Heart right ventricle (tissue), 16 donors: ENCODE measurements around the gene SH3TC1. TPM values are rescaled to one million over a fixed set of nuclear protein-coding genes. Genes with fewer than 3 reads are reported as not detected.

Experiments
- ATAC-seq, 8 donors: fragments of 200-7000 bp; cut with Tn5 transposase; one replicate each; pipeline ENCODE4 v1.9.1; 2020; ENCODE audit warnings: mild to moderate bottlenecking in 8 of 8, moderate library complexity in 8 of 8, moderate number of reproducible peaks in 1 of 8
- DNase-seq, 2 donors: peaks; one replicate each; pipeline ENCODE4 v3.0.0-alpha.2; 2020
- H3K27ac ChIP-seq, 10 donors: fragments of 200-600 bp; sonication (generic) in 2 of 10; one replicate each; pipeline versions ENCODE4 v1.5.0 to v1.8.0; 2020 to 2022; ENCODE audit warnings: mild to moderate bottlenecking in 3 of 10
- H3K27me3 ChIP-seq, 7 donors: fragments of 200-600 bp; one replicate each; pipeline ENCODE4 v1.8.0; 2021 to 2022; ENCODE audit warnings: mild to moderate bottlenecking in 2 of 7
- H3K36me3 ChIP-seq, 9 donors: fragments of 200-600 bp; sonication (generic) in 1 of 9; one replicate each; pipeline versions ENCODE4 v1.5.0 to v1.8.0; 2020 to 2022; ENCODE audit warnings: mild to moderate bottlenecking in 2 of 9
- H3K4me1 ChIP-seq, 9 donors: fragments of 200-600 bp; sonication (generic) in 1 of 9; one replicate each; pipeline versions ENCODE4 v1.5.0 to v1.8.0; 2020 to 2022; ENCODE audit warnings: mild to moderate bottlenecking in 4 of 9
- H3K4me3 ChIP-seq, 10 donors: fragments of 200-600 bp; sonication (generic) in 2 of 10; one replicate each; pipeline versions ENCODE4 v1.5.0 to v1.8.0; 2020 to 2022; ENCODE audit warnings: mild to moderate bottlenecking in 7 of 10, moderate library complexity in 2 of 10
- H3K9me3 ChIP-seq, 11 donors: fragments of 200-600 bp in 10 of 11; sonication (generic) in 2 of 11; one replicate each; pipeline versions ENCODE4 v1.5.0 to v1.8.0; 2013 to 2022; ENCODE audit warnings: mild to moderate bottlenecking in 2 of 11, control low read depth in 1 of 11, moderate library complexity in 1 of 11
- CTCF ChIP-seq, 9 donors: fragments of 200-600 bp; sonication (generic) in 2 of 9; IDR thresholded peaks; one replicate each; pipeline versions ENCODE4 v1.5.0 to v1.8.0; 2021 to 2022; ENCODE audit warnings: antibody characterized with exemption in 9 of 9, mild to moderate bottlenecking in 5 of 9, moderate library complexity in 1 of 9
- WGBS, 2 donors: extraction: QIAGEN DNeasy Blood & Tissue Kit; methylation state at CpG; one replicate each; pipeline ENCODE4 v1.1.7; 2013; ENCODE audit warnings: inconsistent platforms in 1 of 2; 5-methylcytosine and 5-hydroxymethylcytosine counted together
- intact Hi-C, 10 donors: fragments of 100-400 bp; cut with DNase I; formaldehyde crosslinking; loops; one replicate each; pipeline versions ENCODE4 v1.11.1 to v1.14.2; 2022
- polyA plus RNA-seq, 2 donors: library from polyadenylated mRNA; stranded (reverse); fragments of 200-250 nt; gene quantifications; one replicate each; pipeline ENCODE4 v1.2.3, GENCODE V29; 2013
- total RNA-seq, 10 donors: library from RNA; stranded (reverse); fragmentation: NEBNext Ultra II Directional in 3 of 10; extraction: Animal tissue kit (Norgen Biotek cat#: 25700) in 3 of 10; gene quantifications; one replicate each; pipeline versions ENCODE4 v1.2.1 to v1.2.4, GENCODE V29; 2021 to 2023
- donor health status: Arrhythmogenic right ventricular cardiomyopathy.
- donor health status: ischemic (EF 13 %, LVEDD 7.1; RV severe dilation, severe dysfunction).
- donor health status: healthy with polysubstance abuse.
- donor health status: DM: no; HTN: yes; CAD: no.
- donor health status: DM: no; HTN: no; CAD: no.
- donor health status: ischemic (EF 25% LVEDD 6.9; RV normal size, moderate dysfunction).
- donor health status: ischemic (EF 25% LVEDD 5.7; RV mildly dilated, moderate dysfunction).
- donor health status: healthy.
- donor health status: DM: yes; HTN: yes; CAD: no.
- donor health status: Ischemic cardiomyopathy.
- donor health status: ischemic (EF 35%, LVEDD 5.7; RV mildly dilated, moderate dysfunction).
- donor health status: nonischemic (EF 11% LVEDD 7.7; RV severe dilation, severe dysfunction).
- donor health status: DM: yes; HTN: yes; CAD: no.
- donor health status: PGD.
- donor health status: ischemic (EF 29% LVEDD 5.4; RV normal size, mild dysfunction).
- donor health status: nonischemic (EF 23%, LVEDD 6.1; RV moderate dilation, normal function).

SH3TC1 gene
- total and polyA plus RNA-seq, 12 donors: 7.4 to 22.8 (median 11.2) TPM

GRCh38 chr4:8202108-8203051 lies 3.3 kb downstream of the SH3TC1 start:
- peak overlapping the region in 5 of 10 donors; percentile 52 to 67 (median 59) for H3K4me3 ChIP-seq
- 87 to 89% methylated on average over 21 of the region's 21 CpGs for WGBS, 2 donors
- H3K4me1 ChIP-seq: peaks cover 22 to 84% (median 47%) of the 10 kb centered on the region in 9 donors
- no peak overlapping the region for H3K27ac ChIP-seq
- intact Hi-C loops: no loop called here
- ATAC-seq: no peak
- peaks cover 0 to 13% (median 0%) of the 10 kb centered on the region in 9 donors for H3K36me3 ChIP-seq
- DNase-seq: no peak
- no peak for TF ChIP-seq CTCF (IDR thresholded peaks at IDR 0.05)
- no peaks in the 10 kb centered on the region for H3K27me3 ChIP-seq
- no peaks in the 10 kb centered on the region for H3K9me3 ChIP-seq

- no peak for TF ChIP-seq CTCF (IDR thresholded peaks at IDR 0.05)
- ATAC-seq (no peak), DNase-seq (no peak)
- intact Hi-C loops: no loop called here
- no peaks in the 10 kb centered on the region for H3K9me3 ChIP-seq
- peaks cover 0 to 20% (median 0%) of the 10 kb centered on the region in 9 donors for H3K36me3 ChIP-seq
- no peak overlapping the region for H3K27ac ChIP-seq
- no peaks in the 10 kb centered on the region for H3K27me3 ChIP-seq
- 90 to 91% methylated on average over 7 of the region's 7 CpGs for WGBS, 2 donors
- peaks cover 22 to 83% (median 42%) of the 10 kb centered on the region in 9 donors for H3K4me1 ChIP-seq
- no peak overlapping the region for H3K4me3 ChIP-seq
Observed at GRCh38 chr4:8203052-8203401, 3.9 kb downstream of the SH3TC1 start.

- Histone ChIP-seq H3K36me3 (peaks cover 0 to 28% (median 0%) of the 10 kb centered on the region in 9 donors), H3K4me1 (peaks cover 22 to 75% (median 34%) of the 10 kb centered on the region in 9 donors), H3K27me3 (no peaks in the 10 kb centered on the region), H3K27ac (no peak overlapping the region), H3K4me3 (no peak overlapping the region), H3K9me3 (no peaks in the 10 kb centered on the region)
- 87 to 89% methylated on average over 10 of the region's 10 CpGs for WGBS, 2 donors
- intact Hi-C loops: no loop called here
- ATAC-seq: no peak
- no peak for DNase-seq
- TF ChIP-seq CTCF (IDR thresholded peaks at IDR 0.05): no peak
Observed at GRCh38 chr4:8203817-8204216, 4.7 kb downstream of the SH3TC1 start.

GRCh38 chr4:8204576-8205227 lies 5.6 kb downstream of the SH3TC1 start:
- Histone ChIP-seq H3K4me1 (peaks cover 16 to 73% (median 25%) of the 10 kb centered on the region in 9 donors), H3K9me3 (no peaks in the 10 kb centered on the region), H3K27me3 (no peaks in the 10 kb centered on the region), H3K4me3 (no peak overlapping the region), H3K36me3 (peaks cover 0 to 37% (median 0%) of the 10 kb centered on the region in 9 donors), H3K27ac (no peak overlapping the region)
- DNase-seq: no peak
- 94% methylated on average over 31 of the region's 31 CpGs for WGBS, 2 donors
- ATAC-seq: no peak
- intact Hi-C loops: no loop called here
- TF ChIP-seq CTCF (IDR thresholded peaks at IDR 0.05): no peak
